ENCODE data around the gene PPP1R15A.

Gene PPP1R15A

DNA sequence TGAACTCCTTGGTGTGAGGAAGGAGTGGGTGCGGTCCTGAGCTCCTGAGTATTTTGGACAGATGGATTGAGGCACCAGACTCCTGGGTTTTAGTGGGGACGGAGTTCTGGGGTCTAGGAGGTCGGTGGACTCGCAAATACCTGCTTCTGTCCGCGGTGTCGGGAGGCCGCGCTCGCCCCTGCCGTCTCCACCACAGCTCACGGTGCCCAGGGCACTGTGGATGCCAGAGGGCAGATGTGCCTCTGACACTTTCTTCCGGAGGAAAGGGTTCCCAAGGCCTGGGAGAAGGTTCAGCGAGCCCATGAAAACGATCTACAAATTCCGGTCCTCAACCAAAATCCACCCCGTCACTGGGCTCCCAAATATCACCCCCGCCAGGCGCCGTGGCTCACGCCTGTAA is 23.0 kb downstream of the PPP1R15A start:
- Histone ChIP-seq H3K4me1 (ENCODE audit: control insufficient read depth, insufficient read depth, low read length) (peaks cover 3% of the 10 kb centered on the region; the same call in 1 of the 2 replicates), H3K9me3 (ENCODE audit: control insufficient read depth, insufficient read depth, low read depth, low read length) (no peaks in the 10 kb centered on the region), H3K4me3 (ENCODE audit: low read depth, low read length) (no peak overlapping the region), H3K36me3 (ENCODE audit: control insufficient read depth in 2 of 2, insufficient read depth in 1 of 2, low read length in 2 of 2) (no peaks in the 10 kb centered on the region), H3K27ac (ENCODE audit: extremely low read depth, low read depth, low read length) (no peak overlapping the region)
- TF ChIP-seq ZNF366 (tag by site-specific recombination; conservative IDR thresholded peaks at IDR 0.05) (no peak), ZNF610 (tag by site-specific recombination; IDR thresholded peaks at IDR 0.05; ENCODE audit: borderline replicate concordance) (no peak), ZNF138 (tag by site-specific recombination; IDR thresholded peaks at IDR 0.05; ENCODE audit: borderline replicate concordance) (no peak), ZNF155 (tag by site-specific recombination; IDR thresholded peaks at IDR 0.05) (no peak), ZNF521 (tag by site-specific recombination; IDR thresholded peaks at IDR 0.05) (no peak), ZSCAN30 (tag by site-specific recombination; IDR thresholded peaks at IDR 0.05) (no peak), ZNF530 (tag by site-specific recombination; IDR thresholded peaks at IDR 0.05; ENCODE audit: low read depth) (no peak), ZNF211 (tag by site-specific recombination; IDR thresholded peaks at IDR 0.05; ENCODE audit: low read depth) (no peak), ZNF214 (tag by site-specific recombination; IDR thresholded peaks at IDR 0.05; ENCODE audit: borderline replicate concordance) (no peak), ZNF324 (tag by site-specific recombination; IDR thresholded peaks at IDR 0.05) (no peak), ZNF558 (tag by site-specific recombination; IDR thresholded peaks at IDR 0.05) (no peak), SETDB1 (IDR thresholded peaks at IDR 0.05; ENCODE audit: insufficient read length, low read length) (no peak)
- TF ChIP-seq, protein P1, sequence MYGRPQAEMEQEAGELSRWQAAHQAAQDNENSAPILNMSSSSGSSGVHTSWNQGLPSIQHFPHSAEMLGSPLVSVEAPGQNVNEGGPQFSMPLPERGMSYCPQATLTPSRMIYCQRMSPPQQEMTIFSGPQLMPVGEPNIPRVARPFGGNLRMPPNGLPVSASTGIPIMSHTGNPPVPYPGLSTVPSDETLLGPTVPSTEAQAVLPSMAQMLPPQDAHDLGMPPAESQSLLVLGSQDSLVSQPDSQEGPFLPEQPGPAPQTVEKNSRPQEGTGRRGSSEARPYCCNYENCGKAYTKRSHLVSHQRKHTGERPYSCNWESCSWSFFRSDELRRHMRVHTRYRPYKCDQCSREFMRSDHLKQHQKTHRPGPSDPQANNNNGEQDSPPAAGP (tag by site-specific recombination; IDR thresholded peaks at IDR 0.05): no peak
- TF ChIP-seq, protein P2, sequence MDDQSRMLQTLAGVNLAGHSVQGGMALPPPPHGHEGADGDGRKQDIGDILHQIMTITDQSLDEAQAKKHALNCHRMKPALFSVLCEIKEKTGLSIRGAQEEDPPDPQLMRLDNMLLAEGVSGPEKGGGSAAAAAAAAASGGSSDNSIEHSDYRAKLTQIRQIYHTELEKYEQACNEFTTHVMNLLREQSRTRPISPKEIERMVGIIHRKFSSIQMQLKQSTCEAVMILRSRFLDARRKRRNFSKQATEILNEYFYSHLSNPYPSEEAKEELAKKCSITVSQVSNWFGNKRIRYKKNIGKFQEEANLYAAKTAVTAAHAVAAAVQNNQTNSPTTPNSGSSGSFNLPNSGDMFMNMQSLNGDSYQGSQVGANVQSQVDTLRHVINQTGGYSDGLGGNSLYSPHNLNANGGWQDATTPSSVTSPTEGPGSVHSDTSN (CRISPR knock-in tag; IDR thresholded peaks at IDR 0.05): no peak
- ChIA-PET CTCF (no interaction called here), POLR2A (interaction anchor here (0.5 kb wide), 1 partner anchor 85 kb away, joined by 4 read pairs; no protein-coding TSS in a partner anchor)

DNA sequence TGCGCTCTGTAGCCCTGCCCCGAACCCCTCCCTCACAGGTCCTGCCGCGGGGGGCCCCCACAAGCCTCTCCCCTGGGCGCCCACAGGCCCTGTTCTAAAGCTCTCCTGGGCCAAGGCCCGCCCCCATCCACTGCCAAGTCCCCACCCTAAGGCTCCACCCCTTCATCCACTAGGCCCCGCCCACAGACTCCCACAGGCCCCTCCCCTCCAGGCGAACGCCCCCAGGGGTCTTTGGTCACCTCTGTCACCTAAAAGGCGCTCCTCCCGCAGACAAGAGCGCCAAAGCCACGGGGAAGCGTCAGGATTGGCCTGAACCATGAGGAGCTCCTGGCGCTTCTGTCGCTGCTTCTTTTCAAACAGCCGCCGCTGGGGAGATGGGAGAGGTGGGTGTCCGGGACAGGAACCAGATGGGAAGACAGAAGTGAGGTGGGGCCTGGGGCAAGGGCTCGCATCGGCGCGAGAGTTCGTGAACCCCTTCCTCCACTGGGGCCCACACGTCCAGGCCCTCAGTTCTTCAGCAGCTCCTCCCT is 24.0 kb downstream of the PPP1R15A start:
- Histone ChIP-seq H3K27ac (ENCODE audit: extremely low read depth, low read depth, low read length) (no peak overlapping the region), H3K4me1 (ENCODE audit: control insufficient read depth, insufficient read depth, low read length) (peaks cover 3% of the 10 kb centered on the region; the same call in 1 of the 2 replicates), H3K9me3 (ENCODE audit: control insufficient read depth, insufficient read depth, low read depth, low read length) (no peaks in the 10 kb centered on the region), H3K4me3 (ENCODE audit: low read depth, low read length) (no peak overlapping the region), H3K36me3 (ENCODE audit: control insufficient read depth in 2 of 2, insufficient read depth in 1 of 2, low read length in 2 of 2) (no peaks in the 10 kb centered on the region)
- peak; percentile 35 for TF ChIP-seq SP2 (tag by site-specific recombination; IDR thresholded peaks at IDR 0.05)
- TF ChIP-seq ZSCAN16 (tag by site-specific recombination; IDR thresholded peaks at IDR 0.05): no peak
- no peak for TF ChIP-seq ZNF274 (IDR thresholded peaks at IDR 0.05; ENCODE audit: low read length)
- no peak for TF ChIP-seq ZNF274 (tag by site-specific recombination; IDR thresholded peaks at IDR 0.05; ENCODE audit: borderline replicate concordance)
- peak; percentile 29; the same call in 1 of the 2 replicates for TF ChIP-seq SP3 (tag by site-specific recombination; IDR thresholded peaks at IDR 0.05)
- TF ChIP-seq ZNF510 (tag by site-specific recombination; IDR thresholded peaks at IDR 0.05; ENCODE audit: insufficient replicate concordance): no peak
- TF ChIP-seq ZEB2 (tag by site-specific recombination; IDR thresholded peaks at IDR 0.05): no peak
- peak; percentile 40 for TF ChIP-seq ZFHX2 (tag by site-specific recombination; conservative IDR thresholded peaks at IDR 0.05)
- no peak for TF ChIP-seq ZNF843 (tag by site-specific recombination; IDR thresholded peaks at IDR 0.05)
- TF ChIP-seq EGR2 (tag by site-specific recombination; IDR thresholded peaks at IDR 0.05; ENCODE audit: low read depth): peak; percentile 32; the same call in 1 of the 2 replicates
- no peak for TF ChIP-seq ZNF132 (tag by site-specific recombination; IDR thresholded peaks at IDR 0.05; ENCODE audit: borderline replicate concordance)
- TF ChIP-seq ZNF248 (tag by site-specific recombination; IDR thresholded peaks at IDR 0.05): no peak
- no peak for TF ChIP-seq ZNF433 (tag by site-specific recombination; IDR thresholded peaks at IDR 0.05; ENCODE audit: low read depth)
- no peak for TF ChIP-seq KLF8 (tag by site-specific recombination; IDR thresholded peaks at IDR 0.05)
- no peak for TF ChIP-seq ZNF626 (tag by site-specific recombination; IDR thresholded peaks at IDR 0.05)
- TF ChIP-seq, protein P3, sequence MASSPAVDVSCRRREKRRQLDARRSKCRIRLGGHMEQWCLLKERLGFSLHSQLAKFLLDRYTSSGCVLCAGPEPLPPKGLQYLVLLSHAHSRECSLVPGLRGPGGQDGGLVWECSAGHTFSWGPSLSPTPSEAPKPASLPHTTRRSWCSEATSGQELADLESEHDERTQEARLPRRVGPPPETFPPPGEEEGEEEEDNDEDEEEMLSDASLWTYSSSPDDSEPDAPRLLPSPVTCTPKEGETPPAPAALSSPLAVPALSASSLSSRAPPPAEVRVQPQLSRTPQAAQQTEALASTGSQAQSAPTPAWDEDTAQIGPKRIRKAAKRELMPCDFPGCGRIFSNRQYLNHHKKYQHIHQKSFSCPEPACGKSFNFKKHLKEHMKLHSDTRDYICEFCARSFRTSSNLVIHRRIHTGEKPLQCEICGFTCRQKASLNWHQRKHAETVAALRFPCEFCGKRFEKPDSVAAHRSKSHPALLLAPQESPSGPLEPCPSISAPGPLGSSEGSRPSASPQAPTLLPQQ (tag by site-specific recombination; IDR thresholded peaks at IDR 0.05): no peak
- TF ChIP-seq ZNF140 (tag by site-specific recombination; IDR thresholded peaks at IDR 0.05): no peak
- TF ChIP-seq ZBTB7A (tag by site-specific recombination; IDR thresholded peaks at IDR 0.05; ENCODE audit: low read depth): no peak
- CTCF ChIA-PET: interaction anchor here (0.6 to 1.0 kb wide), 2 partner anchors 21 to 256 kb away, joined by 3 read pairs; no protein-coding TSS in a partner anchor
- POLR2A ChIA-PET: interaction anchor here (0.5 to 0.6 kb wide), 2 partner anchors 17 to 32 kb away, joined by 3 read pairs; no protein-coding TSS in a partner anchor

Data from HEK293 (cell line).